Caco-2 (cell line): ENCODE measurements around the gene TTLL9. TPM values are rescaled to one million over a fixed set of nuclear protein-coding genes. Genes with fewer than 3 reads are reported as not detected.

Experiments used
- BruUV-seq: library from RNA; stranded (reverse); fragments of 400-500 nt; replicated peaks from 2 replicates; lab custom pipeline; 2021; lab: Mats Ljungman, UMichigan
- CTCF ChIA-PET: fragments of 300-600 bp; sonication (Branson Sonifier 250); formaldehyde crosslinking; loops from one replicate; lab custom pipeline; 2022; ENCODE audit warnings: antibody characterized with exemption; lab: Charles Lee
- POLR2A ChIA-PET: fragments of 300-600 bp; sonication (Branson Sonifier 250); formaldehyde crosslinking; loops from one replicate; lab custom pipeline; 2022; ENCODE audit warnings: antibody characterized with exemption; lab: Charles Lee
- DNase-seq, 2 experiments: peaks; one replicate each; pipeline versions ENCODE4 v3.0.0 to v3.0.0-alpha.2; 2020 to 2022
- H3K27me3 ChIP-seq: replicated peaks from 2 replicates; pipeline ENCODE4 v1.6.0; 2011; ENCODE audit warnings: low read length; ENCODE audit not compliant: control insufficient read depth, insufficient read depth
- H3K36me3 ChIP-seq: 2 replicates; pipeline ENCODE4 v1.5.1; 2011; ENCODE audit warnings: low read length; ENCODE audit not compliant: control insufficient read depth, insufficient read depth
- H3K4me1 ChIP-seq: fragments of 250-450 bp; sonication (Bioruptor Pico); 2 replicates; pipeline ENCODE4 v1.5.1; 2020; ENCODE audit warnings: mild to moderate bottlenecking
- H3K4me3 ChIP-seq: 2 replicates; pipeline ENCODE4 v1.5.1; 2011; ENCODE audit warnings: low read depth, mild to moderate bottlenecking, control low read depth, low read length
- H3K9me3 ChIP-seq: fragments of 250-450 bp; sonication (Bioruptor Pico); 2 replicates; pipeline ENCODE4 v1.5.1; 2020; ENCODE audit warnings: mild to moderate bottlenecking, moderate library complexity
- H3K27ac Mint-ChIP-seq: one replicate; pipeline ENCODE4 v1.8.0; 2022; ENCODE audit warnings: mixed read lengths; ENCODE audit not compliant: unreplicated experiment
- H3K27me3 Mint-ChIP-seq: one replicate; pipeline ENCODE4 v1.8.0; 2022; ENCODE audit warnings: mixed read lengths; ENCODE audit not compliant: insufficient read depth, unreplicated experiment
- H3K36me3 Mint-ChIP-seq: one replicate; pipeline ENCODE4 v1.8.0; 2022; ENCODE audit warnings: mild to moderate bottlenecking, mixed read lengths; ENCODE audit not compliant: insufficient read depth, unreplicated experiment
- H3K4me1 Mint-ChIP-seq: one replicate; pipeline ENCODE4 v1.8.0; 2022; ENCODE audit warnings: low read depth, mixed read lengths; ENCODE audit not compliant: unreplicated experiment
- H3K4me3 Mint-ChIP-seq: one replicate; pipeline ENCODE4 v1.8.0; 2022; ENCODE audit warnings: mild to moderate bottlenecking, moderate library complexity, mixed read lengths; ENCODE audit not compliant: unreplicated experiment
- H3K9me3 Mint-ChIP-seq: one replicate; pipeline ENCODE4 v1.8.0; 2022; ENCODE audit warnings: mixed read lengths; ENCODE audit not compliant: unreplicated experiment
- CTCF ChIP-seq, 2 experiments: fragments of 200-600 bp in 1 of 2; IDR thresholded peaks; 1 replicate in 1 of 2; 2 replicates in 1 of 2; pipeline versions ENCODE4 v1.5.1 to v1.8.0; 2011 to 2022; ENCODE audit warnings: antibody characterized with exemption in 1 of 2, control low read depth in 1 of 2, inconsistent platforms in 1 of 2, low read depth in 1 of 2, low read length in 1 of 2, mild to moderate bottlenecking in 1 of 2, moderate library complexity in 1 of 2; ENCODE audit not compliant: insufficient read depth in 1 of 2, severe bottlenecking in 1 of 2, unreplicated experiment in 1 of 2
- intact Hi-C: fragments of 100-400 bp; cut with micrococcal nuclease; formaldehyde crosslinking; loops from one replicate; pipeline ENCODE4 v1.10.0; 2022; ENCODE audit not compliant: unreplicated experiment
- total RNA-seq: library from RNA; stranded (reverse); gene quantifications from 2 replicates; pipeline ENCODE4 v1.2.3, GENCODE V29; 2022

The TTLL9 gene
- total RNA-seq, 1 experiment from 2014 or later = not detected

DNA sequence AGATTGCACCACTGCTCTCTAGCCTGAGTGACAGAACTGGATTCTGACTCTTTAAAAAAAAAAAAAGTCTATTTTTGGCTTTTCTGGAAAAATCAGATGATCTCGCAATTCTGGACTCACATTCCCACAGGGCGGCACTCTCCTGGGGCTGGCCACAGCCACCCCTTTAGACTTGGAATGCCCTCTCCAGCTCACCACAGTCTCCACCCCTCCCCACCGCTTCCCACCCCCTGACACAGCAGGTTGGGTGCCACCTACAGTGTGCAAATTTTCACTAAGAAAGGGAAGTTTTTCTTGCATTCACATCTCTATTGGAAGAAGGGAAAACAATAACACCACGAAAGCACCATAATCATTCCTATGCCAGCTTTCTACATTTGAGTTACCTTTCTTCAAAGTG lies 66.0 kb downstream of the TTLL9 start:
- TF ChIP-seq CTCF (IDR thresholded peaks at IDR 0.05; ENCODE audit: insufficient read depth in 1 of 2, low read depth in 1 of 2, low read length in 1 of 2, severe bottlenecking in 1 of 2, unreplicated experiment in 1 of 2) = no peak
- no peak overlapping the region for H3K4me3 Mint-ChIP-seq
- POLR2A ChIA-PET = no interaction called here
- no peaks in the 10 kb centered on the region for H3K9me3 Mint-ChIP-seq
- no peak for DNase-seq
- BruUV-seq = no TSS peak
- Histone ChIP-seq H3K4me3 (no peak overlapping the region), H3K36me3 (no peaks in the 10 kb centered on the region), H3K27me3 (no peaks in the 10 kb centered on the region), H3K9me3 (no peaks in the 10 kb centered on the region), H3K4me1 (no peaks in the 10 kb centered on the region)
- H3K27ac Mint-ChIP-seq = no peak overlapping the region
- H3K36me3 Mint-ChIP-seq = no peaks in the 10 kb centered on the region
- CTCF ChIA-PET = no interaction called here
- no peaks in the 10 kb centered on the region for H3K4me1 Mint-ChIP-seq
- intact Hi-C loops = no loop called here
- peaks cover 6% of the 10 kb centered on the region for H3K27me3 Mint-ChIP-seq

DNA sequence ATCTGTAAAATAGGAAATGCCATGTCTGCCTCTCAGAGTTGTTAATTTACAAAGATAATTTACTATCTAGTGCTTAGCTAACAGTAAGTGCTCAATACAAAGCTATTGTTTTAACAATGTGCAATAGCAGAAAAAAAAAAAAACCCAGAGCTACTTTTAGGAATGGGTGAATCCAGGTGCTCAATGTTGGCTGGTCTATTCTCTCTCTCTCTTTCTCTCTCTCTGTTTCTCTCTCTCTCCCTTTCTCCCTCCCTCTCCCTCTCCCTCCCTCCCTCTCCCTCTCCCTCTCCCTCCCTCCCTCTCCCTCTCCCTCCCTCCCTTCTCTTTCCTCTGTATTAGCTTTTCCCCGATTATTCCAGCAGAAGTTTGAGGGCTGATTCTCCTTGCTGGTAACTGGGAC lies 67.4 kb downstream of the TTLL9 start:
- no peak for TF ChIP-seq CTCF (IDR thresholded peaks at IDR 0.05; ENCODE audit: insufficient read depth in 1 of 2, low read depth in 1 of 2, low read length in 1 of 2, severe bottlenecking in 1 of 2, unreplicated experiment in 1 of 2)
- peaks cover 5% of the 10 kb centered on the region for H3K27me3 Mint-ChIP-seq
- H3K36me3 ChIP-seq = no peaks in the 10 kb centered on the region
- CTCF ChIA-PET = interaction anchor here (0.6 to 1.1 kb wide), 7 partner anchors 14 to 85 kb away, joined by 3 to 9 read pairs (median 5); partner anchors contain the start of gene PDRG1
- H3K9me3 Mint-ChIP-seq = no peaks in the 10 kb centered on the region
- H3K9me3 ChIP-seq = no peaks in the 10 kb centered on the region
- H3K4me3 Mint-ChIP-seq = no peak overlapping the region
- BruUV-seq = no TSS peak
- intact Hi-C loops = no loop called here
- POLR2A ChIA-PET = no interaction called here
- no peak for DNase-seq
- no peak overlapping the region for H3K4me3 ChIP-seq
- H3K4me1 ChIP-seq = no peaks in the 10 kb centered on the region
- no peaks in the 10 kb centered on the region for H3K4me1 Mint-ChIP-seq
- no peaks in the 10 kb centered on the region for H3K27me3 ChIP-seq
- H3K36me3 Mint-ChIP-seq = no peaks in the 10 kb centered on the region
- no peak overlapping the region for H3K27ac Mint-ChIP-seq

- Histone ChIP-seq H3K9me3 (no peaks in the 10 kb centered on the region), H3K36me3 (no peaks in the 10 kb centered on the region), H3K4me3 (no peak overlapping the region), H3K27me3 (no peaks in the 10 kb centered on the region), H3K4me1 (no peaks in the 10 kb centered on the region)
- Mint-ChIP-seq H3K27me3 (no peaks in the 10 kb centered on the region), H3K36me3 (peaks cover 2% of the 10 kb centered on the region), H3K9me3 (no peaks in the 10 kb centered on the region), H3K4me3 (no peak overlapping the region), H3K4me1 (no peaks in the 10 kb centered on the region), H3K27ac (no peak overlapping the region)
- intact Hi-C loops = no loop called here
- no peak for DNase-seq
- CTCF ChIA-PET = interaction anchor here (0.6 kb wide), 1 partner anchor 382 kb away, joined by 3 read pairs; no protein-coding TSS in a partner anchor
- no TSS peak for BruUV-seq
- POLR2A ChIA-PET = no interaction called here
- no peak for TF ChIP-seq CTCF (IDR thresholded peaks at IDR 0.05; ENCODE audit: insufficient read depth in 1 of 2, low read depth in 1 of 2, low read length in 1 of 2, severe bottlenecking in 1 of 2, unreplicated experiment in 1 of 2)
Measured at GRCh38 chr20:31939661-31940060, 69.2 kb downstream of the TTLL9 start.
